B cell (primary cell): ENCODE results near the gene STARD3. TPM values are rescaled to one million over a fixed set of nuclear protein-coding genes. Genes with fewer than 3 reads are reported as not detected.
"Not testable (repeated sequence)": the region's sequence is repeated elsewhere in the genome, so short reads cannot be mapped to it uniquely, and the experiment has no call there.

Experiments used
- ATAC-seq: fragments of 200-7000 bp; cut with Tn5 transposase; one replicate; pipeline ENCODE4 v1.10.0; 2021; ENCODE audit warnings: low read depth, mild to moderate bottlenecking, moderate number of reproducible peaks, moderate library complexity
- CTCF ChIA-PET: fragments of 350-600 bp; sonication (Branson Sonifier 250); formaldehyde crosslinking; loops from one replicate; lab custom pipeline; 2021; ENCODE audit warnings: antibody characterized with exemption, inconsistent platforms; lab: Charles Lee
- POLR2A ChIA-PET: fragments of 350-600 bp; sonication (Branson Sonifier 250); formaldehyde crosslinking; loops from one replicate; lab custom pipeline; 2021; ENCODE audit warnings: antibody characterized with exemption; lab: Charles Lee
- DNase-seq: peaks from one replicate; pipeline ENCODE4 v3.0.0; 2013
- H2AFZ ChIP-seq: 2 replicates; pipeline ENCODE4 v1.6.1; 2012; ENCODE audit warnings: mild to moderate bottlenecking, low read depth, low read length; ENCODE audit not compliant: insufficient read depth, poor library complexity, severe bottlenecking
- H3K27ac ChIP-seq, 2 donors: 1 replicate in 1 of 2; 2 replicates in 1 of 2; pipeline ENCODE4 v1.5.1; 2012 to 2013; ENCODE audit warnings: low read length in 2 of 2, mild to moderate bottlenecking in 2 of 2, moderate library complexity in 1 of 2
- H3K27me3 ChIP-seq, 4 experiments: fragments of 200-600 bp in 1 of 4; sonication (generic) in 1 of 4; replicated peaks in 1 of 4; 1 replicate in 2 of 4; 2 replicates in 2 of 4; pipeline versions ENCODE4 v1.6.1 to v1.7.0; 2013 to 2016; ENCODE audit warnings: low read length in 3 of 4, mild to moderate bottlenecking in 2 of 4, mixed read lengths in 1 of 4, moderate library complexity in 1 of 4; ENCODE audit not compliant: insufficient read depth in 4 of 4, control insufficient read depth in 3 of 4; ENCODE audit errors: control extremely low read depth in 1 of 4
- H3K36me3 ChIP-seq, 2 experiments: replicated peaks in 1 of 2; 1 replicate in 1 of 2; 2 replicates in 1 of 2; pipeline versions ENCODE4 v1.6.1 to v1.7.1; 2013; ENCODE audit warnings: low read length in 1 of 2; ENCODE audit not compliant: insufficient read depth in 2 of 2, control insufficient read depth in 1 of 2; ENCODE audit errors: control extremely low read depth in 1 of 2, extremely low read depth in 1 of 2
- H3K4me1 ChIP-seq, 2 donors: fragments of 200-600 bp in 1 of 2; sonication (generic) in 1 of 2; 1 replicate in 1 of 2; 2 replicates in 1 of 2; pipeline versions ENCODE4 v1.5.1 to v1.6.1; 2013 to 2017; ENCODE audit warnings: low read length in 2 of 2; ENCODE audit not compliant: control insufficient read depth in 2 of 2, insufficient read depth in 2 of 2
- H3K4me2 ChIP-seq: replicated peaks from 2 replicates; pipeline ENCODE3; 2012; ENCODE audit warnings: mild to moderate bottlenecking, low read depth, low read length; ENCODE audit not compliant: poor library complexity, severe bottlenecking
- H3K4me3 ChIP-seq, 5 experiments: fragments of 200-600 bp in 1 of 5; sonication (generic) in 1 of 5; 1 replicate in 3 of 5; 2 replicates in 2 of 5; pipeline versions ENCODE4 v1.5.1 to v1.7.0; 2011 to 2016; ENCODE audit warnings: low read length in 4 of 5, mild to moderate bottlenecking in 4 of 5, low read depth in 2 of 5, control low read depth in 1 of 5, moderate library complexity in 1 of 5; ENCODE audit not compliant: insufficient read depth in 1 of 5; ENCODE audit errors: control extremely low read depth in 1 of 5, extremely low read depth in 1 of 5
- H3K79me2 ChIP-seq: fragments of 200-600 bp; sonication (generic); one replicate; pipeline ENCODE4 v1.6.0; 2016; ENCODE audit warnings: low read length; ENCODE audit not compliant: control insufficient read depth, insufficient read depth
- H3K9ac ChIP-seq: fragments of 200-600 bp; sonication (generic); 2 replicates; pipeline ENCODE4 v1.6.1; 2017; ENCODE audit warnings: mild to moderate bottlenecking, low read length, moderate library complexity
- H3K9me3 ChIP-seq, 3 donors: one replicate each; pipeline versions ENCODE4 v1.6.1 to v1.7.1; 2013; ENCODE audit warnings: low read length in 2 of 3; ENCODE audit not compliant: control insufficient read depth in 2 of 3, insufficient read depth in 1 of 3; ENCODE audit errors: control extremely low read depth in 1 of 3
- H4K20me1 ChIP-seq: 2 replicates; pipeline ENCODE4 v1.6.0; 2012; ENCODE audit warnings: mild to moderate bottlenecking, low read length; ENCODE audit not compliant: insufficient read depth, control insufficient read depth, poor library complexity, severe bottlenecking
- H3K27ac Mint-ChIP-seq: one replicate; pipeline ENCODE4 v1.8.0; 2021; ENCODE audit warnings: mixed read lengths
- H3K27me3 Mint-ChIP-seq: one replicate; pipeline ENCODE4 v1.8.0; 2021; ENCODE audit warnings: mixed read lengths
- H3K4me1 Mint-ChIP-seq: one replicate; pipeline ENCODE4 v1.8.0; 2021; ENCODE audit warnings: mixed read lengths
- H3K4me3 Mint-ChIP-seq: one replicate; pipeline ENCODE4 v1.8.0; 2021; ENCODE audit warnings: mixed read lengths
- H3K9me3 Mint-ChIP-seq: one replicate; pipeline ENCODE4 v1.8.0; 2022; ENCODE audit warnings: mixed read lengths; ENCODE audit not compliant: insufficient read depth
- EZH2 ChIP-seq: IDR thresholded peaks from 2 replicates; pipeline ENCODE4 v1.6.1; 2012; ENCODE audit warnings: borderline replicate concordance, low read depth, mild to moderate bottlenecking, moderate library complexity, low read length; ENCODE audit not compliant: insufficient read depth, poor library complexity, severe bottlenecking
- WGBS: methylation state at CpG from one replicate; pipeline ENCODE4 v1.1.5; 2013; ENCODE audit warnings: missing lambda C conversion rate; ENCODE audit not compliant: insufficient coverage; 5-methylcytosine and 5-hydroxymethylcytosine counted together
- intact Hi-C: fragments of 100-400 bp; cut with micrococcal nuclease; formaldehyde crosslinking; loops from one replicate; pipeline ENCODE4 v1.10.0; 2022
- polyA plus RNA-seq: library from polyadenylated mRNA; depleted of rRNA; stranded (reverse); fragments of >200 nt; gene quantifications from 2 replicates; pipeline ENCODE4 v1.2.3, GENCODE V29; 2012
- total RNA-seq, 2 donors: library from RNA; stranded (reverse); fragments of 120-200 nt in 1 of 2; gene quantifications; 1 replicate in 1 of 2; 2 replicates in 1 of 2; pipeline versions ENCODE4 v1.2.3 to v1.2.4, GENCODE V29; 2013 to 2022
- TF ChIP-seq, protein P1 (sequence below): fragments of 200-600 bp; IDR thresholded peaks from one replicate; pipeline ENCODE4 v1.8.0; 2022; ENCODE audit warnings: antibody characterized with exemption, mild to moderate bottlenecking

STARD3 gene
- total and polyA plus RNA-seq, 2 donors (not counting 1 experiment from before 2014, with no cell fraction given), result 93.1 to 231 TPM

DNA sequence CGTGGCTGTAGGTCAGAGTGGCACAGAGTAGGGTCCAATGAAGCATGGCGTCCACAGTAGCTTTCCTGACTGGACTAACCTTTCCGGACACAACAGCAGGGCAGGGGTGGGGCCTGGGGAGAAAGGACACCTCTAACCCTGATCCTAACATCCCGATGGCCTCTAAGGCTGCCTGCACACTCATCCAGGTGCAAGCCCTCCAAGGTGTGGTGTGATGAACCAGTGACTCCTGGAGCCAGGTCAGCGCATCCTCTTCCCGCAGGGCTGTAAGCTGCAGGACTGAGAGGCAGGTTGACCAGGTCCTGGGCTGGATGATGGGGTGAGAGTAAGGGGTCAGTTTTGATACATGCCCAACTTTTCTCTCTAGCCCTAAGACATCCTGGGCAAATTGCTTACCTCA, 59.8 kb downstream of the STARD3 start:
- no peak for ATAC-seq
- no peaks in the 10 kb centered on the region for H3K79me2 ChIP-seq
- H4K20me1 ChIP-seq, result no peaks in the 10 kb centered on the region
- H3K4me3 Mint-ChIP-seq, result no peak overlapping the region
- H3K27ac ChIP-seq, result no peak overlapping the region
- ChIA-PET POLR2A (no interaction called here), CTCF (interaction anchor here (1.1 kb wide), 1 partner anchor 9 kb away, joined by 3 read pairs; no protein-coding TSS in a partner anchor)
- H3K27ac Mint-ChIP-seq, result no peak overlapping the region
- H3K9me3 ChIP-seq, result peaks cover 0 to 4% (median 0%) of the 10 kb centered on the region in 3 donors
- H3K4me2 ChIP-seq, result no peak overlapping the region
- H3K36me3 ChIP-seq, result peaks cover 0 to 6% of the 10 kb centered on the region in 2 experiments
- no peak overlapping the region for H2AFZ ChIP-seq
- TF ChIP-seq, protein P1, sequence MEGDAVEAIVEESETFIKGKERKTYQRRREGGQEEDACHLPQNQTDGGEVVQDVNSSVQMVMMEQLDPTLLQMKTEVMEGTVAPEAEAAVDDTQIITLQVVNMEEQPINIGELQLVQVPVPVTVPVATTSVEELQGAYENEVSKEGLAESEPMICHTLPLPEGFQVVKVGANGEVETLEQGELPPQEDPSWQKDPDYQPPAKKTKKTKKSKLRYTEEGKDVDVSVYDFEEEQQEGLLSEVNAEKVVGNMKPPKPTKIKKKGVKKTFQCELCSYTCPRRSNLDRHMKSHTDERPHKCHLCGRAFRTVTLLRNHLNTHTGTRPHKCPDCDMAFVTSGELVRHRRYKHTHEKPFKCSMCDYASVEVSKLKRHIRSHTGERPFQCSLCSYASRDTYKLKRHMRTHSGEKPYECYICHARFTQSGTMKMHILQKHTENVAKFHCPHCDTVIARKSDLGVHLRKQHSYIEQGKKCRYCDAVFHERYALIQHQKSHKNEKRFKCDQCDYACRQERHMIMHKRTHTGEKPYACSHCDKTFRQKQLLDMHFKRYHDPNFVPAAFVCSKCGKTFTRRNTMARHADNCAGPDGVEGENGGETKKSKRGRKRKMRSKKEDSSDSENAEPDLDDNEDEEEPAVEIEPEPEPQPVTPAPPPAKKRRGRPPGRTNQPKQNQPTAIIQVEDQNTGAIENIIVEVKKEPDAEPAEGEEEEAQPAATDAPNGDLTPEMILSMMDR, result no peak
- TF ChIP-seq EZH2, result no peak
- H3K4me1 ChIP-seq, result peaks cover 6 to 17% of the 10 kb centered on the region in 2 donors
- peaks cover 28% of the 10 kb centered on the region for H3K27me3 Mint-ChIP-seq
- peaks cover 6% of the 10 kb centered on the region for H3K4me1 Mint-ChIP-seq
- no peaks in the 10 kb centered on the region for H3K9me3 Mint-ChIP-seq
- WGBS, result 93% methylated on average over 3 of the region's 6 CpGs
- no peak for DNase-seq
- no peak overlapping the region for H3K9ac ChIP-seq
- intact Hi-C loops, result no loop called here
- H3K4me3 ChIP-seq, result no peak overlapping the region
- peaks cover 0 to 30% (median 17%) of the 10 kb centered on the region in 4 experiments for H3K27me3 ChIP-seq

DNA sequence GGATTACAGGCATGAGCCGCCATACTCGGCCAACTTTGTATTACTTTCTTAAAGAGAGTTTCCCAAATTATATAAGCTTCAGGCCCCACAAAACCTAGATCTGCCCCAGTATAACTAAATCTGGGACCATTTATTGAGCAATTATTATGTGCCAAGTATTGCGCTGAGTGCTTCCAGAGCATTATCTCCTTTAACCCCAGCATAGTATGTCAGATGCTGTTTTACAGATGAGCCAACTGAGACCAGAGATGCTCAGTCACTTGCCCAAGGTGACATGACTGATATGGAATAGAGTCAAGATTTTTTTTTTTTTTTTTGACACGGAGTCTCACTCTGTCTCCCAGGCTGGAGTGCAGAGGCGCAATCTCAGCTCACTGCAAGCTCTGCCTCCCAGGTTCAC, 61.0 kb downstream of the STARD3 start:
- no peaks in the 10 kb centered on the region for H3K9me3 Mint-ChIP-seq
- TF ChIP-seq EZH2, result no peak
- TF ChIP-seq, protein P1, result no peak
- H3K27ac Mint-ChIP-seq, result no peak overlapping the region
- peaks cover 33% of the 10 kb centered on the region for H3K27me3 Mint-ChIP-seq
- ChIA-PET CTCF (interaction anchor here (1.6 kb wide), 1 partner anchor 22 kb away, joined by 4 read pairs; no protein-coding TSS in a partner anchor), POLR2A (no interaction called here)
- WGBS, result no CpG with 5 or more reads among the region's 5 CpGs
- H3K4me3 Mint-ChIP-seq, result no peak overlapping the region
- intact Hi-C loops, result no loop called here
- ATAC-seq (no peak), DNase-seq (no peak)
- Histone ChIP-seq H3K4me2 (no peak overlapping the region), H3K27ac (no peak overlapping the region), H3K4me3 (no peak overlapping the region), H3K27me3 (peaks cover 0 to 33% (median 17%) of the 10 kb centered on the region in 4 experiments), H3K36me3 (peaks cover 0 to 6% of the 10 kb centered on the region in 2 experiments), H4K20me1 (no peaks in the 10 kb centered on the region), H3K9ac (no peak overlapping the region), H3K79me2 (no peaks in the 10 kb centered on the region), H2AFZ (no peak overlapping the region), H3K9me3 (peaks cover 0 to 4% (median 0%) of the 10 kb centered on the region in 3 donors), H3K4me1 (peaks cover 6 to 17% of the 10 kb centered on the region in 2 donors)
- H3K4me1 Mint-ChIP-seq, result peaks cover 6% of the 10 kb centered on the region

DNA sequence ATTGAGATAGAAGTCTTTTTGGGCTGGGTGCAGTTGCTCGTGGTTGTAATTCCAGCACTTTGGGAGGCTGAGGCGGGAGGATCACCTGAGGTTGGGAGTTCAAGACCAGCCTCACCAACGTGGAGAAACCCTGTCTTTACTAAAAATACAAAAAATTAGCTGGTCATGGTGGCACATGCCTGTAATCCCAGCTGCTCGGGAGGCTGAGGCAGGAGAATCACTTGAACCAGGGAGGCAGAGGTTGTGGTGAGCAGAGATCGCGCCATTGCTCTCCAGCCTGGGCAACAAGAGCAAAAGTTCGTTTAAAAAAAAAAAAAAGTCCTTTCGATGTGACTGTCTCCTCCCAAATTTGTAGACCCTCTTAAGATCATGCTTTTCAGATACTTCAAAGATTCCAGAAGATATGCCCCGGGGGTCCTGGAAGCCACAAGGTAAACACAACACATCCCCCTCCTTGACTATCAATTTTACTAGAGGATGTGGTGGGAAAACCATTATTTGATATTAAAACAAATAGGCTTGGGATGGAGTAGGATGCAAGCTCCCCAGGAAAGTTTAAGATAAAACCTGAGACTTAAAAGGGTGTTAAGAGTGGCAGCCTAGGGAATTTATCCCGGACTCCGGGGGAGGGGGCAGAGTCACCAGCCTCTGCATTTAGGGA, 62.3 kb downstream of the STARD3 start:
- WGBS, result 71% methylated on average over 7 of the region's 11 CpGs
- H3K9ac ChIP-seq, DNase-seq, H4K20me1 ChIP-seq, H3K27ac Mint-ChIP-seq, H3K4me3 ChIP-seq, H3K9me3 Mint-ChIP-seq, H2AFZ ChIP-seq, H3K36me3 ChIP-seq, ATAC-seq, H3K79me2 ChIP-seq, H3K9me3 ChIP-seq, intact Hi-C loops, H3K27ac ChIP-seq, POLR2A ChIA-PET: not testable (repeated sequence)
- CTCF ChIA-PET, result interaction anchor here (1.6 kb wide), 1 partner anchor 23 kb away, joined by 4 read pairs; no protein-coding TSS in a partner anchor
- H3K4me1 Mint-ChIP-seq, result peaks cover 11% of the 10 kb centered on the region
- H3K4me3 Mint-ChIP-seq, result peak overlapping the region; percentile 52
- peaks cover 33% of the 10 kb centered on the region for H3K27me3 Mint-ChIP-seq
- H3K4me2 ChIP-seq, result peak overlapping the region; percentile 58
- H3K4me1 ChIP-seq, result peaks cover 6 to 17% of the 10 kb centered on the region in 2 donors
- H3K27me3 ChIP-seq, result peaks cover 0 to 33% (median 17%) of the 10 kb centered on the region in 4 experiments
